Mucosa of rectum (tissue), 2 donors: Measurements from ENCODE around the gene CFAP410.
"Not testable (repeated sequence)": the region's sequence is repeated elsewhere in the genome, so short reads cannot be mapped to it uniquely, and the experiment has no call there.

Experiments used
- H3K27ac ChIP-seq, 2 donors: one replicate each; pipeline ENCODE4 v1.7.0; 2013; ENCODE audit warnings: inconsistent platforms in 2 of 2, low read depth in 2 of 2, low read length in 2 of 2
- H3K27me3 ChIP-seq, 2 donors: one replicate each; pipeline ENCODE4 v1.7.0; 2013; ENCODE audit warnings: low read length in 2 of 2; ENCODE audit not compliant: control insufficient read depth in 2 of 2, insufficient read depth in 2 of 2
- H3K36me3 ChIP-seq, 2 donors: one replicate each; pipeline ENCODE4 v1.7.0; 2013; ENCODE audit warnings: low read length in 2 of 2; ENCODE audit not compliant: control insufficient read depth in 2 of 2, insufficient read depth in 2 of 2
- H3K4me1 ChIP-seq, 2 donors: one replicate each; pipeline ENCODE4 v1.7.0; 2013; ENCODE audit warnings: low read length in 2 of 2, mild to moderate bottlenecking in 1 of 2; ENCODE audit not compliant: control insufficient read depth in 2 of 2, insufficient read depth in 2 of 2
- H3K4me3 ChIP-seq, 2 donors: one replicate each; pipeline ENCODE4 v1.7.0; 2013; ENCODE audit warnings: low read length in 2 of 2
- H3K9ac ChIP-seq, 2 donors: one replicate each; pipeline ENCODE4 v1.7.0; 2013; ENCODE audit warnings: low read length in 2 of 2, low read depth in 1 of 2, mild to moderate bottlenecking in 1 of 2
- H3K9me3 ChIP-seq, 2 donors: one replicate each; pipeline ENCODE4 v1.7.0; 2013; ENCODE audit warnings: low read length in 2 of 2; ENCODE audit not compliant: control insufficient read depth in 2 of 2
- donor health status: healthy.
- donor health status: Normal muscosa, but diverticular disease.

Gene CFAP410

GRCh38 chr21:44350773-44351481 lies 11.7 kb upstream of the CFAP410 start:
- H3K27ac ChIP-seq = no peak overlapping the region
- H3K4me3 ChIP-seq = no peak overlapping the region

GRCh38 chr21:44349847-44350772 lies 10.9 kb upstream of the CFAP410 start:
- no peaks in the 10 kb centered on the region for H3K9me3 ChIP-seq
- H3K9ac ChIP-seq = no peak overlapping the region
- H3K36me3 ChIP-seq = no peaks in the 10 kb centered on the region
- H3K4me3 ChIP-seq = no peak overlapping the region
- H3K4me1 ChIP-seq = peaks cover 3 to 6% of the 10 kb centered on the region in 2 donors
- H3K27ac ChIP-seq = no peak overlapping the region
- peaks cover 16 to 22% of the 10 kb centered on the region in 2 donors for H3K27me3 ChIP-seq

More at GRCh38 chr21:44350773-44351481, 11.7 kb upstream of the CFAP410 start:
- Histone ChIP-seq H3K9me3 (no peaks in the 10 kb centered on the region), H3K27me3 (peaks cover 16 to 22% of the 10 kb centered on the region in 2 donors), H3K36me3 (no peaks in the 10 kb centered on the region), H3K4me1 (peaks cover 3 to 6% of the 10 kb centered on the region in 2 donors), H3K9ac (no peak overlapping the region)

GRCh38 chr21:44349416-44349846 lies 10.2 kb upstream of the CFAP410 start:
- H3K4me1 ChIP-seq = peaks cover 3 to 6% of the 10 kb centered on the region in 2 donors
- no peaks in the 10 kb centered on the region for H3K9me3 ChIP-seq
- peaks cover 16 to 22% of the 10 kb centered on the region in 2 donors for H3K27me3 ChIP-seq
- no peak overlapping the region for H3K9ac ChIP-seq
- H3K4me3 ChIP-seq = no peak overlapping the region
- H3K36me3 ChIP-seq = no peaks in the 10 kb centered on the region
- no peak overlapping the region for H3K27ac ChIP-seq

GRCh38 chr21:44348861-44349260 lies 9.7 kb upstream of the CFAP410 start:
- Histone ChIP-seq H3K4me1 (peaks cover 3 to 6% of the 10 kb centered on the region in 2 donors), H3K27me3 (peaks cover 16 to 22% of the 10 kb centered on the region in 2 donors), H3K36me3 (no peaks in the 10 kb centered on the region), H3K27ac (no peak overlapping the region), H3K4me3 (no peak overlapping the region), H3K9me3 (no peaks in the 10 kb centered on the region), H3K9ac (no peak overlapping the region)

- H3K4me3 ChIP-seq = no peak overlapping the region
- no peaks in the 10 kb centered on the region for H3K9me3 ChIP-seq
- no peak overlapping the region for H3K27ac ChIP-seq
- H3K4me1 ChIP-seq = peaks cover 3 to 6% of the 10 kb centered on the region in 2 donors
- no peaks in the 10 kb centered on the region for H3K36me3 ChIP-seq
- H3K9ac ChIP-seq = no peak overlapping the region
- H3K27me3 ChIP-seq = peaks cover 16 to 22% of the 10 kb centered on the region in 2 donors
Observed at GRCh38 chr21:44347911-44348451, 8.8 kb upstream of the CFAP410 start.

- Histone ChIP-seq H3K4me3 (no peak overlapping the region), H3K9ac (no peak overlapping the region), H3K36me3 (no peaks in the 10 kb centered on the region), H3K27me3 (peaks cover 9 to 12% of the 10 kb centered on the region in 2 donors), H3K27ac (no peak overlapping the region), H3K4me1 (peaks cover 0 to 6% of the 10 kb centered on the region in 2 donors), H3K9me3 (no peaks in the 10 kb centered on the region)
Observed at GRCh38 chr21:44345495-44345894, 6.3 kb upstream of the CFAP410 start.

GRCh38 chr21:44344541-44345183 lies 5.5 kb upstream of the CFAP410 start:
- H3K36me3 ChIP-seq = no peaks in the 10 kb centered on the region
- no peak overlapping the region for H3K4me3 ChIP-seq
- H3K4me1 ChIP-seq = peaks cover 5 to 11% of the 10 kb centered on the region in 2 donors
- H3K9ac ChIP-seq = no peak overlapping the region
- peaks cover 9 to 12% of the 10 kb centered on the region in 2 donors for H3K27me3 ChIP-seq
- no peaks in the 10 kb centered on the region for H3K9me3 ChIP-seq
- H3K27ac ChIP-seq = no peak overlapping the region

GRCh38 chr21:44342981-44343380 lies 3.8 kb upstream of the CFAP410 start:
- H3K9ac ChIP-seq, H3K36me3 ChIP-seq, H3K9me3 ChIP-seq, H3K4me3 ChIP-seq, H3K27me3 ChIP-seq, H3K27ac ChIP-seq: not testable (repeated sequence)
- peaks cover 5 to 10% of the 10 kb centered on the region in 2 donors for H3K4me1 ChIP-seq

- not testable (repeated sequence) for H3K36me3 ChIP-seq, H3K9ac ChIP-seq, H3K27ac ChIP-seq, H3K27me3 ChIP-seq, H3K9me3 ChIP-seq, H3K4me3 ChIP-seq
- peaks cover 5 to 12% of the 10 kb centered on the region in 2 donors for H3K4me1 ChIP-seq
Observed at GRCh38 chr21:44341726-44342458, 2.7 kb upstream of the CFAP410 start.
